ENCODE measurements around the gene SLC5A7.

The SLC5A7 gene

DNA sequence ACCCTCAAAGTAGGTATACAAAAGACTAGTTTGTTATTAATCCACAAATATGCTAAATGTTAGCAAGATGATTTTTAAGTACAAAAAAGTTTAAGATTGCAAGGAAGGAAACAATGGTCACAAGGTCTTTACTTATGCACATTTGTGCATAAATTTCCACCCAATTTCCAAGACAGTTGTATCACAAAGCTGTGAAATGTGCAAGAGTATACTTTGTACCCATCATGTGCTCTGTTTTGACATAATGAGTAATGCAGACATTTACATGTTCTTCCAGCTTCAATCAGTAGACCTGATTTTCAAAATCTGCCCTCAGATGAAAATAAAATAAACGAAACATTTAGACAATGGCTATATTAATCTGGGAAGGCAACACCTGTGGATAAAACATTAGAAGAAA, 27.0 kb downstream of the SLC5A7 start (continued):
- TF ChIP-seq CSRNP3 (CRISPR knock-in tag; IDR thresholded peaks at IDR 0.05): no peak

DNA sequence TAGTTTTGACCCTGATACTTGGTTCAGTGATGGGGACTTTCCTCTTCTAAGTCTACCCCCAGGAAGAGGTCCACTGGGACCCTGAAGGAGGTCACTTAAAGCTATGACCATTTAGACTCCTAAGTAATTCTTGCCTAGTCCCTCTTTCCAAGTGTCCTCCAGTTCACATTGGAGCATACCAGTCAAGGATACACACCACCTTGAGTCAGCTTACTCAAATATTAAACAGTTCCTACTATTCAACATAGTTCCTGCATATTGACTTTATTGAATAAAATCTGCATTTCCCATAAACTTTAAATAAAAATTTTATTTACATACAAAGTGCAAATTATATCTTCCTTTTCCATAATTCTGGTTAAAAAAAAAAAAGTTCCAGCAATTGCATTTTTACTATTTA, 36.3 kb downstream of the SLC5A7 start:
- TF ChIP-seq, protein P1, sequence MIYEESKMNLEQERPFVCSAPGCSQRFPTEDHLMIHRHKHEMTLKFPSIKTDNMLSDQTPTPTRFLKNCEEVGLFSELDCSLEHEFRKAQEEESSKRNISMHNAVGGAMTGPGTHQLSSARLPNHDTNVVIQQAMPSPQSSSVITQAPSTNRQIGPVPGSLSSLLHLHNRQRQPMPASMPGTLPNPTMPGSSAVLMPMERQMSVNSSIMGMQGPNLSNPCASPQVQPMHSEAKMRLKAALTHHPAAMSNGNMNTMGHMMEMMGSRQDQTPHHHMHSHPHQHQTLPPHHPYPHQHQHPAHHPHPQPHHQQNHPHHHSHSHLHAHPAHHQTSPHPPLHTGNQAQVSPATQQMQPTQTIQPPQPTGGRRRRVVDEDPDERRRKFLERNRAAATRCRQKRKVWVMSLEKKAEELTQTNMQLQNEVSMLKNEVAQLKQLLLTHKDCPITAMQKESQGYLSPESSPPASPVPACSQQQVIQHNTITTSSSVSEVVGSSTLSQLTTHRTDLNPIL (CRISPR knock-in tag; IDR thresholded peaks at IDR 0.05; ENCODE audit: low read depth): no peak
- no peak for TF ChIP-seq BACH2 (CRISPR knock-in tag; IDR thresholded peaks at IDR 0.05; ENCODE audit: borderline replicate concordance)
- TF ChIP-seq OSR1 (CRISPR knock-in tag; IDR thresholded peaks at IDR 0.05): no peak
- no peak for TF ChIP-seq TCF4 (CRISPR knock-in tag; IDR thresholded peaks at IDR 0.05; ENCODE audit: borderline replicate concordance)
- TF ChIP-seq ESRRG (CRISPR knock-in tag; IDR thresholded peaks at IDR 0.05): no peak
- TF ChIP-seq GLIS3 (CRISPR knock-in tag; IDR thresholded peaks at IDR 0.05): no peak
- TF ChIP-seq RARB (CRISPR knock-in tag; IDR thresholded peaks at IDR 0.05): no peak
- TF ChIP-seq ZFP30 (CRISPR knock-in tag; IDR thresholded peaks at IDR 0.05): no peak
- TF ChIP-seq ZC3H10 (CRISPR knock-in tag; IDR thresholded peaks at IDR 0.05): no peak
- TF ChIP-seq TSHZ2 (CRISPR knock-in tag; IDR thresholded peaks at IDR 0.05): no peak
- no peak for TF ChIP-seq ZNF565 (CRISPR knock-in tag; conservative IDR thresholded peaks at IDR 0.05; ENCODE audit: low read depth)
- no peak for TF ChIP-seq PPARA (CRISPR knock-in tag; IDR thresholded peaks at IDR 0.05; ENCODE audit: borderline replicate concordance)
- TF ChIP-seq SNAI2 (CRISPR knock-in tag; IDR thresholded peaks at IDR 0.05): no peak
- TF ChIP-seq ISL1 (CRISPR knock-in tag; IDR thresholded peaks at IDR 0.05): no peak
- TF ChIP-seq ZNF8 (CRISPR knock-in tag; IDR thresholded peaks at IDR 0.05): no peak
- no peak for ATAC-seq

DNA sequence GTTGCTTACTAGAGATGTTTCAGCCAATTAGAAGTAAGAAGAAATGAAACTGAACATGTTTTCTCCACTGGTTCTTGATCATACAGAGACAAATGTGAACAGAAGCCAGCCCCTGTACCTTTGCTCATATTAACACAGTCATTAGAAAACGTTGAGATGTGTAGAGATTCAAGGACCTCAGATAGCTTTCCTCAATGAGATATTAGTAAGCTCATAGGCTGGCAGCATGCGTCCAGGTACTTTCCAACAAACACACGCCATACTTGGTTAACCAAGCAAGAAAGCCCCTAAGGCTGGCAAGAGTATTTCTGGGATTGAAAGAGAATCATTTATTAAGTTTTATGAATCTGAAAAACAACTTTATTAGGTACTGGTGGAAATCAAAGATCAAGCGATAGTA, 37.5 kb downstream of the SLC5A7 start:
- TF ChIP-seq OSR1 (CRISPR knock-in tag; IDR thresholded peaks at IDR 0.05) (no peak), BACH2 (CRISPR knock-in tag; IDR thresholded peaks at IDR 0.05; ENCODE audit: borderline replicate concordance) (no peak), POU6F1 (CRISPR knock-in tag; IDR thresholded peaks at IDR 0.05; ENCODE audit: borderline replicate concordance, low read depth) (no peak), ZFP30 (CRISPR knock-in tag; IDR thresholded peaks at IDR 0.05) (no peak), ZFP3 (CRISPR knock-in tag; IDR thresholded peaks at IDR 0.05) (no peak), TSHZ2 (CRISPR knock-in tag; IDR thresholded peaks at IDR 0.05) (no peak), ISL1 (CRISPR knock-in tag; IDR thresholded peaks at IDR 0.05) (no peak), SNAI2 (CRISPR knock-in tag; IDR thresholded peaks at IDR 0.05) (no peak), ZNF8 (CRISPR knock-in tag; IDR thresholded peaks at IDR 0.05) (no peak), TCF4 (CRISPR knock-in tag; IDR thresholded peaks at IDR 0.05; ENCODE audit: borderline replicate concordance) (no peak), ZNF70 (CRISPR knock-in tag; IDR thresholded peaks at IDR 0.05) (no peak), ZC3H10 (CRISPR knock-in tag; IDR thresholded peaks at IDR 0.05) (no peak), PATZ1 (CRISPR knock-in tag; IDR thresholded peaks at IDR 0.05; ENCODE audit: borderline replicate concordance) (no peak), ZNF565 (CRISPR knock-in tag; conservative IDR thresholded peaks at IDR 0.05; ENCODE audit: low read depth) (no peak), CSDC2 (CRISPR knock-in tag; IDR thresholded peaks at IDR 0.05) (no peak), TOX (CRISPR knock-in tag; IDR thresholded peaks at IDR 0.05; ENCODE audit: borderline replicate concordance) (no peak), RARB (CRISPR knock-in tag; IDR thresholded peaks at IDR 0.05) (no peak)

More for the DNA sequence above, 37.5 kb downstream of the SLC5A7 start:
- ATAC-seq: no peak

All from SK-N-SH treated with all-trans-retinoic acid at 6 μM for 48 hours (cell line).